ENCODE data around the gene VCL. TPM values are rescaled to one million over a fixed set of nuclear protein-coding genes. Genes with fewer than 3 reads are reported as not detected.

VCL gene
- total RNA-seq, 4 donors from 2014 or later: 71.9 to 151 (median 112) TPM

DNA sequence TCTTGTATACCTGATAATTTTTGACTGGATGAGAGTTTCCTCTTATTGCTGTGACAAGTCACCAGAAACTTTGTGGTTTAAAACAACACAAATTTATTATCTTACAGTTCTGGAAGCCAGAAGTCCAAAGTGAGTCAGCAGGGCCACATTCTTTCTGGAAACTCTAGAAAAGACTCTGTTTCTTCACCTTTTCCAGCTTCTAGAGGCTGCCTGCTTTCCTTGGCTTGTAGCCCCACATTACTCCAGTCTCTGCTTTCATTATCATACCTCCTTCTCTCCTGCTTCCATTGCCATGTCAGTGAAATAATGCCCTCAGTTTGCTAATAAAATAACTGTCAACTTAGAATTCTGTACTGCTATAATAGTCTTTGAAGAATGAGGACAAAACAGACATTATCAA, 65.3 kb downstream of the VCL start:
- DNase-seq: no peak
- H3K36me3 ChIP-seq: no peaks in the 10 kb centered on the region
- no peak overlapping the region for H3K4me3 ChIP-seq (replicated peaks in 1 of 3)
- TF ChIP-seq, protein P1, sequence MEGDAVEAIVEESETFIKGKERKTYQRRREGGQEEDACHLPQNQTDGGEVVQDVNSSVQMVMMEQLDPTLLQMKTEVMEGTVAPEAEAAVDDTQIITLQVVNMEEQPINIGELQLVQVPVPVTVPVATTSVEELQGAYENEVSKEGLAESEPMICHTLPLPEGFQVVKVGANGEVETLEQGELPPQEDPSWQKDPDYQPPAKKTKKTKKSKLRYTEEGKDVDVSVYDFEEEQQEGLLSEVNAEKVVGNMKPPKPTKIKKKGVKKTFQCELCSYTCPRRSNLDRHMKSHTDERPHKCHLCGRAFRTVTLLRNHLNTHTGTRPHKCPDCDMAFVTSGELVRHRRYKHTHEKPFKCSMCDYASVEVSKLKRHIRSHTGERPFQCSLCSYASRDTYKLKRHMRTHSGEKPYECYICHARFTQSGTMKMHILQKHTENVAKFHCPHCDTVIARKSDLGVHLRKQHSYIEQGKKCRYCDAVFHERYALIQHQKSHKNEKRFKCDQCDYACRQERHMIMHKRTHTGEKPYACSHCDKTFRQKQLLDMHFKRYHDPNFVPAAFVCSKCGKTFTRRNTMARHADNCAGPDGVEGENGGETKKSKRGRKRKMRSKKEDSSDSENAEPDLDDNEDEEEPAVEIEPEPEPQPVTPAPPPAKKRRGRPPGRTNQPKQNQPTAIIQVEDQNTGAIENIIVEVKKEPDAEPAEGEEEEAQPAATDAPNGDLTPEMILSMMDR (IDR thresholded peaks at IDR 0.05): no peak
- TF ChIP-seq POLR2A (IDR thresholded peaks at IDR 0.05): no peak
- no peak overlapping the region for H3K27ac ChIP-seq
- intact Hi-C loops (cut with DNase I): no loop called here
- H3K9me3 ChIP-seq: no peaks in the 10 kb centered on the region
- H3K27me3 ChIP-seq: no peaks in the 10 kb centered on the region
- H3K4me1 ChIP-seq: peaks cover 2 to 10% of the 10 kb centered on the region in 2 donors

DNA sequence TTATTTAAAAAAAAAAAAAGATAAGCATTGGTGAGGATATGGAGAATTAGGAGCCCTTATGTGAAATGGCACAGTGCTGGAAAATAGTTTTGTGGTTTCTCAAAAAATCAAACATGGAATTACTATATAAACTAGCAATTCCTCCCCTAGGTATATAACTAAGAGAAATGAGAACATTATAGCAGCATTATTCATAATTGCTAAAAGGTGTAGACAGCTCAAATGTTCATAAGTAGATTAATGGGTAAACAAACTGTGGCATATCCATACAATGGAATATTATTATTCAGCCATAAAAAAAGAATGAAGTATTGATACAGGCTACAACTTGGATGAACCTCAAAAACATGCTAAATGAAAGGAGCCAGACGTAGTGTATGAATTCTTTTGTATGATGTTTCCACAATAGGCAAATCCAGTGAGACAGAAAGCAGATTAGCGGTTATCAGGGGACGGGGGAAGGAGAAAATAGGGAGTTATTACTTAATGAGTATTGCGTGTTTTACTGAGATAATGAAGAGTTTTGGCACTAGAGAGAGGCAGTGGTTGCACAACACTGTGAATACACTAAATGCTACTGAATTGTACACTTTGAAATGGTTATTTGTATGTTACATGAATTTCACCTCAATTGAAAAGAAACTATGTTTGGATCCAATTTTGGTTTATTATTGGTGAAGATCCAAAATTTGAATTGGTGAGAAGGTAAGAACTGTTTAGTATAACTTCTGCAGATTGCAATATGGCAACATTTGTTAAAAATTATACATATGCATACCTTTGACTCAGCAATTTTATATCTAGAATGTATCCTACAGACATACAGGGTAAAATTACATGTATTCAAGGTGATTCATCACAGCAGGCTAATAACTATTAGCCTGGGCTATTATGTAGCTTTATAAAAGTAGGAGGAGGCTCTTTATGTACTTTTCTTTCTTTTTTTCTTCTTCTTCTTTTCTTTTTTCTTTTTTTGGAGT, 69.7 kb downstream of the VCL start:
- no peaks in the 10 kb centered on the region for H3K9me3 ChIP-seq
- H3K36me3 ChIP-seq: peaks cover 1 to 2% of the 10 kb centered on the region in 2 donors
- H3K27me3 ChIP-seq: no peaks in the 10 kb centered on the region
- 70 to 81% methylated on average over 4 of the region's 4 CpGs for WGBS, 2 donors
- intact Hi-C loops (cut with DNase I): no loop called here
- H3K4me3 ChIP-seq (replicated peaks in 1 of 3): no peak overlapping the region
- no peak for DNase-seq
- no peak for TF ChIP-seq POLR2A (IDR thresholded peaks at IDR 0.05)
- TF ChIP-seq, protein P1 (IDR thresholded peaks at IDR 0.05): no peak
- H3K27ac ChIP-seq: no peak overlapping the region
- no peaks in the 10 kb centered on the region for H3K4me1 ChIP-seq

DNA sequence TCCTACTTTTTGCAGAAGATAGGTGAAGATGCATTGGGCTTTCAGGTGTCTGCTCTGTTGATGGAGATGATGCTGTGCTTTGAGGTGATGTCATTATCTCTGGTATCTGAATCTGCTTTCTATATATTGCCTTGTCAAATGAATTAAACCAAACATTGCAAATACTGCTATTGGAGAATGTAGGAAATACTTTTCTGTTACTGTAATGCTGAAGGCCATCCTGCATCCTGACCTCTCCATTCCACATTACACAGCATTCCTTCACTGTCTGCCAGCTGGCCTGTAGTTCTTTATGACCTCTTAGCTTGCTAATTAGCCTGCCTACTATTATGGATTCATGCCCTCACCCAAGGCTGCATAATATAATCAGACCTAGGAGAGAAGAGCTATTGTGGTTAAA, 73.2 kb downstream of the VCL start:
- Histone ChIP-seq H3K9me3 (no peaks in the 10 kb centered on the region), H3K4me1 (no peaks in the 10 kb centered on the region), H3K27ac (no peak overlapping the region), H3K4me3 (replicated peaks in 1 of 3) (no peak overlapping the region), H3K36me3 (peaks cover 20 to 23% of the 10 kb centered on the region in 2 donors), H3K27me3 (no peaks in the 10 kb centered on the region)
- no peak for TF ChIP-seq POLR2A (IDR thresholded peaks at IDR 0.05)
- TF ChIP-seq, protein P1 (IDR thresholded peaks at IDR 0.05): no peak
- intact Hi-C loops (cut with DNase I): loop anchor here (10.0 kb wide), 2 partner anchors 126 to 186 kb away; no protein-coding TSS in a partner anchor
- DNase-seq: no peak

DNA sequence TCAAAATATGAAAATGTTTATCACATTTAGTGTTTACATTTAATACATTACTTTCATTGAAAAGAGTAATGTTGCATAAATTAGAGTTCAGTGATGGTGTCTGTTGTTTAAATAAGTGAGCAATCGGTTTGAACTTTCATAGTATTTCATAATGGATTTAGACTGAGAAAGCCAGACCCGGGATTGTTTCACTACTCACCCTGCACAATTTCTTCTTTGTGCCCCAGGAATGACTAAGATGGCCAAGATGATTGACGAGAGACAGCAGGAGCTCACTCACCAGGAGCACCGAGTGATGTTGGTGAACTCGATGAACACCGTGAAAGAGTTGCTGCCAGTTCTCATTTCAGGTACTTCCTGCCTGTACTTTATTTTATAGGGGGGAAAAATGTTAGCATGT, 74.6 kb downstream of the VCL start:
- WGBS, 2 donors: 88 to 89% methylated on average over 6 of the region's 6 CpGs
- Histone ChIP-seq H3K4me1 (no peaks in the 10 kb centered on the region), H3K9me3 (no peaks in the 10 kb centered on the region), H3K27me3 (no peaks in the 10 kb centered on the region), H3K4me3 (replicated peaks in 1 of 3) (no peak overlapping the region), H3K27ac (no peak overlapping the region), H3K36me3 (peaks cover 20 to 23% of the 10 kb centered on the region in 2 donors)
- TF ChIP-seq, protein P1 (IDR thresholded peaks at IDR 0.05): no peak
- no peak for TF ChIP-seq POLR2A (IDR thresholded peaks at IDR 0.05)
- intact Hi-C loops (cut with DNase I): loop anchor here (10.0 kb wide), 2 partner anchors 128 to 188 kb away; no protein-coding TSS in a partner anchor
- DNase-seq: no peak

GRCh38 chr10:74075906-74076305, 78.0 kb downstream of the VCL start:
- Histone ChIP-seq H3K36me3 (peaks cover 20 to 23% of the 10 kb centered on the region in 2 donors), H3K27ac (no peak overlapping the region), H3K4me1 (no peaks in the 10 kb centered on the region), H3K9me3 (no peaks in the 10 kb centered on the region), H3K4me3 (replicated peaks in 1 of 3) (no peak overlapping the region), H3K27me3 (no peaks in the 10 kb centered on the region)
- DNase-seq: no peak
- intact Hi-C loops (cut with DNase I): loop anchor here (10.0 kb wide), 2 partner anchors 131 to 191 kb away; no protein-coding TSS in a partner anchor
- WGBS, 2 donors: 91 to 93% methylated on average over 5 of the region's 5 CpGs
- TF ChIP-seq POLR2A (IDR thresholded peaks at IDR 0.05): no peak
- TF ChIP-seq, protein P1 (IDR thresholded peaks at IDR 0.05): no peak

Data from thyroid gland (tissue), 4 donors.